DND-41 (cell line): ENCODE results near the gene LGR6.

Source experiments
- EZH2 ChIP-seq: IDR thresholded peaks from 3 replicates; pipeline ENCODE4 v1.6.1; 2012; ENCODE audit warnings: borderline replicate concordance, low read depth, mild to moderate bottlenecking, moderate library complexity, low read length, inconsistent platforms; ENCODE audit not compliant: severe bottlenecking
- TF ChIP-seq, protein P1 (sequence below): IDR thresholded peaks from 2 replicates; pipeline ENCODE4 v1.5.1; 2012; ENCODE audit warnings: borderline replicate concordance, low read length, moderate library complexity, mild to moderate bottlenecking; ENCODE audit not compliant: poor library complexity, severe bottlenecking; ENCODE audit errors: extremely low read depth

DNA sequence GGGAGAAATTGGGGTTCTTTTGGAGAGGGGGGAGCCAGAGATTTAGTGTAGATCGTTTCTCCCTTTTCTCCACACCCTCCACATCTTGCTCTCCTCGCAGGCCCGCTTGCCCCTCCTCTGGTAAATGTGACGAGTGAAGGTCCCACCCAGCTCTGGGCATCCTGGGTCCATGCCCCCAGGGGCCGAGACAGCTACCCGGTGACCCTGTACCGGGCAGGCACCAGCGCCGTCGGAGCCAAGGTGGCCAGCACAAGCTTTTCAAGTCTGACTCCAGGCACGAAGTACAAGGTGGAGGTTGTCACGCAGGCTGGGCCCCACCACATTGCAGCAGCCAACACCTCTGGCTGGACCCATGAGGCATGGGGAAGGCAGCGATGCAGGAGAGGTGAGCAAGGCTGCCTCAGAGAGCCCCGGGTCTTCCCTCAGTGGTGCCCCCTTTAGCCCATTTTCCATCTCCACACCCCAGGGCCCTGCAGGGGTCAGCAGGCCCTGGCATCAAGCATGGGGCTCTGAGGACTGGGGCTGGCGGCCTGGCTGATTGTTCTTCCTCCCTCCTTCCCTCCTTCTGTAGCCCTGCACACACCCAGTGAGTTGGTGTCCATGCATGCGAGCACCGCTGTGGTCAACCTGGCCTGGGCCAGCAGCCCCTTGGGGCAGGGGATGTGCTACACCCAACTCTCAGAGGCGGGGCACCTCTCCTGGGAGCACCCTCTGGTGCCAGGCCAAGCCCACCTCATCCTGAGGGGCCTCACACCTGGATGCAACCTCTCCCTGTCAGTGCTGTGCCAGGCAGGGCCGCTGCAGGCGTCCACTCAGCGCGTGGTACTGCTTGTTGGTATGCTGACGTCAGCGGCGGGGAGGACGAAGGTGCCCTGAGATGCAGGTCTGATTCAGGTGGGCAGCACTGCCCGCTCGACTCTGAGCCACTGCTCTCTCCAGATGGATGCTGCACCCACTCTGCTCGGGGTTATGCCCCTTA is 16.4 kb upstream of the LGR6 start:
- TF ChIP-seq, protein P1, sequence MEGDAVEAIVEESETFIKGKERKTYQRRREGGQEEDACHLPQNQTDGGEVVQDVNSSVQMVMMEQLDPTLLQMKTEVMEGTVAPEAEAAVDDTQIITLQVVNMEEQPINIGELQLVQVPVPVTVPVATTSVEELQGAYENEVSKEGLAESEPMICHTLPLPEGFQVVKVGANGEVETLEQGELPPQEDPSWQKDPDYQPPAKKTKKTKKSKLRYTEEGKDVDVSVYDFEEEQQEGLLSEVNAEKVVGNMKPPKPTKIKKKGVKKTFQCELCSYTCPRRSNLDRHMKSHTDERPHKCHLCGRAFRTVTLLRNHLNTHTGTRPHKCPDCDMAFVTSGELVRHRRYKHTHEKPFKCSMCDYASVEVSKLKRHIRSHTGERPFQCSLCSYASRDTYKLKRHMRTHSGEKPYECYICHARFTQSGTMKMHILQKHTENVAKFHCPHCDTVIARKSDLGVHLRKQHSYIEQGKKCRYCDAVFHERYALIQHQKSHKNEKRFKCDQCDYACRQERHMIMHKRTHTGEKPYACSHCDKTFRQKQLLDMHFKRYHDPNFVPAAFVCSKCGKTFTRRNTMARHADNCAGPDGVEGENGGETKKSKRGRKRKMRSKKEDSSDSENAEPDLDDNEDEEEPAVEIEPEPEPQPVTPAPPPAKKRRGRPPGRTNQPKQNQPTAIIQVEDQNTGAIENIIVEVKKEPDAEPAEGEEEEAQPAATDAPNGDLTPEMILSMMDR, result no peak
- no peak for TF ChIP-seq EZH2
